Measurements from ENCODE around the gene APLN.

The APLN gene

DNA sequence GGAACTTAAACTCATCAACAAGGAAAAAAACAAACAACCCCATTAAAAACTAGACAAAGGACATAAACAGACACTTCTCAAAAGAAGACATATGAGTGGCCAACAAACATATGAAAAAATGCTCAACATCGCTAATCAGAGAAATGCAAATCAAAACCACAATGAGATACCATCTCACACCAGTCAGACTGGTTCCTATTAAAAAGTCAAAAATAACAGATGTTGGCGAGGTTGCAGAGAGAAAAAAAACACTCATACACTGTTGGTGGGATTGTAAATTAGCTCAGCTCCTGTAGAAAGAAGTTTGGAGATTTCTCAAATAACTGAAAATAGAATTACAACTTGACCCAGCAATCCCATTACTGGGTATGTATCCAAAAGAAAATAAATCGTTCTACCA lies 28.7 kb downstream of the APLN start:
- no peak for DNase-seq (ENCODE audit: low read depth)
- TF ChIP-seq, protein P1, sequence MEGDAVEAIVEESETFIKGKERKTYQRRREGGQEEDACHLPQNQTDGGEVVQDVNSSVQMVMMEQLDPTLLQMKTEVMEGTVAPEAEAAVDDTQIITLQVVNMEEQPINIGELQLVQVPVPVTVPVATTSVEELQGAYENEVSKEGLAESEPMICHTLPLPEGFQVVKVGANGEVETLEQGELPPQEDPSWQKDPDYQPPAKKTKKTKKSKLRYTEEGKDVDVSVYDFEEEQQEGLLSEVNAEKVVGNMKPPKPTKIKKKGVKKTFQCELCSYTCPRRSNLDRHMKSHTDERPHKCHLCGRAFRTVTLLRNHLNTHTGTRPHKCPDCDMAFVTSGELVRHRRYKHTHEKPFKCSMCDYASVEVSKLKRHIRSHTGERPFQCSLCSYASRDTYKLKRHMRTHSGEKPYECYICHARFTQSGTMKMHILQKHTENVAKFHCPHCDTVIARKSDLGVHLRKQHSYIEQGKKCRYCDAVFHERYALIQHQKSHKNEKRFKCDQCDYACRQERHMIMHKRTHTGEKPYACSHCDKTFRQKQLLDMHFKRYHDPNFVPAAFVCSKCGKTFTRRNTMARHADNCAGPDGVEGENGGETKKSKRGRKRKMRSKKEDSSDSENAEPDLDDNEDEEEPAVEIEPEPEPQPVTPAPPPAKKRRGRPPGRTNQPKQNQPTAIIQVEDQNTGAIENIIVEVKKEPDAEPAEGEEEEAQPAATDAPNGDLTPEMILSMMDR (conservative IDR thresholded peaks at IDR 0.05; ENCODE audit: control insufficient read depth, insufficient read depth, low read depth, low read length), result no peak

DNA sequence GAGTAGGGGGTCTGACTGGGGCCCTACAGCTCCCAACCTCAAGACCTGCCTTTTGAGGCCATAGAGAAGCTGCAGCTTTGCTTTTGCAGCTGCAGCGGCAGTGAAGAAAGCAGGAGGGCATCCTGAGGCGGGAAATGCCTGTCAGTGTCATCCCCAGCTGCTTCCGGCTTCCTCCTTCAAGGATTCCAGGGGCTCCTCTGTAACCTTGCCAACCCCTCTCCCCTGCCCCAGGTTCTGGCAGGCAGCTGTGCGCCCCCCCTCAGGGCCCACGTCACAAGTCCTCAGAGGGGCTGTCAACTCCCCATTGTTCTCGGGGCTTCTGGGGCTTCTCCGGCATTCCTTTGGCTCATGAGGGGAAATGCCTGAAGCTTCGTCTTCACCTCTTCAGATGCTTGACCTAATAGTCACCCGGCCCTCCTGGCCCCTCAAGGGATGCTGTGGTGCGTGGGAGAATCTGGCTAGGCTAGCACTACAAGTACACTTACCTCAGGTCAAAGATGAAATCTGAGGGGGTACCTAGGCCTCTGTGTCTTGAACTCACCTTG lies 31.9 kb downstream of the APLN start:
- no peak overlapping the region for H3K4me3 ChIP-seq (ENCODE audit: control insufficient read depth, low read depth, low read length)
- DNase-seq (ENCODE audit: low read depth), result no peak
- TF ChIP-seq, protein P1 (conservative IDR thresholded peaks at IDR 0.05; ENCODE audit: control insufficient read depth, insufficient read depth, low read depth, low read length), result no peak

More for the DNA sequence above, 28.7 kb downstream of the APLN start:
- H3K4me3 ChIP-seq (ENCODE audit: control insufficient read depth, low read depth, low read length), result no peak overlapping the region

DNA sequence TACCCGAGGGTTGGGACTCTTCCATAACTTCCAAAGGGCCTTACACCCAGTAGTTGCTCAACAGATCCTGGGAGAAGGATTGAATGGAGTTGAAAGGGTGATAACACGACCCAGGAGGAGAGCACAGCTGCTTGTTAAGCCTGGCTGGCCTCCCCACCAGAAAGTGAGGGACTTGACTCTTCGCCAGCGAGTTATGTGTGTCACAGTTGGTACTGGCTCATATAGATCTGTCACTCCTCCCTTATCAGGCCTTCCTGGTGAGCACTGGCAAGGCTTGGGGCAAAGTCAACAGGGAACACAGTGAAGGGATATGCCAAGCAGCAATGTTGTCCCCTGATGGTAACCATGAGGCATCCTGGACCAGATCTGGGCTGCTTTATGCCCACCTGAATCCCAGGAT lies 35.8 kb downstream of the APLN start:
- DNase-seq (ENCODE audit: low read depth), result no peak
- TF ChIP-seq, protein P1 (conservative IDR thresholded peaks at IDR 0.05; ENCODE audit: control insufficient read depth, insufficient read depth, low read depth, low read length), result no peak
- no peak overlapping the region for H3K4me3 ChIP-seq (ENCODE audit: control insufficient read depth, low read depth, low read length)

DNA sequence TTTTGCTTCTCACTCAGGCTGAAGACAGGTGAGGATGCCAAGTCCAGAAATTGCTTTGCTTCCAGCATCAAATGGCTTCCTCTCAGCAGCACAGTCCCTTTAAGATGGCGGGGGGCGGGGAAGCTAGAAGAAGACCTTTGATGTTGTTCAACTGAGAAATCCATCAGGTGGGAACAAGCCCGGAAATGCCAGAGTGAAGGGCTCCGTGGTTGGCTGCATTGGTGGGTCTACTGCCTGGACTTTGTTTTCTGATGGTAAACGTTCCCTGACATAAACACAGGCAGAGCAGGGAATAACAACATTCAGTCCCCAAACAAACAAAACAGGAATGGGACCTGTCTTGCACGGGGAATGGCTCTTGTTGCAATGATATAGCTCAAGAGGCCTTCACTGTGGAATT lies 37.3 kb downstream of the APLN start:
- no peak for DNase-seq (ENCODE audit: low read depth)
- H3K4me3 ChIP-seq (ENCODE audit: control insufficient read depth, low read depth, low read length), result no peak overlapping the region
- TF ChIP-seq, protein P1 (conservative IDR thresholded peaks at IDR 0.05; ENCODE audit: control insufficient read depth, insufficient read depth, low read depth, low read length), result no peak

DNA sequence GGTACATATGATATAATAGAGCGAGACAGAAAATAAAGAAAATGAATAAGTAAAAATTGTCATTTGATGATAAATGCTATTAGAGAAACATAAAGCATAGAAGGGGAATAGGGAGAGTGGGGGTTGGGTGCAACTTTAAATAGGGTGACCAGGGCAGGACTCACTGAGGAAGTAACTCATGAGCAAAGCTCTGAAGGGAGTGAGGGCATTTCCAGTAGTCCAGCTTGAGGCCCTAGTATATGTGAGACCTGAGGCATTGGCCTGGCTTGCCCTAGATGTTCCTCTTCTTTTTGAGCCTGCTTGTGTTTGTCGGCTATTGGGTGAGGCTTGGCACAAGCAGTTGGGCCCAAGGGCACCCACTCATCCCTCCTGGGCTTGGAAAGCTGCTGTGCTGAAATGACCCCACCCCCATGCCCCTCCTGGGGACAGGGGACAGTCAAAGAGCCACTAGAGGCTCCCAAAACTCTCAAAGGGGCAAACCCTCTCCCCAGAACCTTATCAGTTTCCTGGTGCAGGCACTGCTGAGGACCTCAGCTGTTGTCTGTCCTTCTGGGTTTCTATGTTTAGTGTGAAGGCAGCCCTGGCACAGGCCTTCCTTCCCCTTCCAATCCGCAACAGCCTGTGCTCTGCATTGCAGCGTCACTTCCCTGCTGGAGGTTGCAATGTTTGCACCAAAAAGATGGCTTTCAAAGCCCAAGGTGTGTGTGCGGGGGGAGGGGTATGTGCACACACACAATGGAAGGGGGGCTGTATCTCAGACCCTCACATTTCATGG lies 40.1 kb downstream of the APLN start:
- no peak for DNase-seq (ENCODE audit: low read depth)
- H3K4me3 ChIP-seq (ENCODE audit: control insufficient read depth, low read depth, low read length), result no peak overlapping the region
- TF ChIP-seq, protein P1 (conservative IDR thresholded peaks at IDR 0.05; ENCODE audit: control insufficient read depth, insufficient read depth, low read depth, low read length), result no peak

DNA sequence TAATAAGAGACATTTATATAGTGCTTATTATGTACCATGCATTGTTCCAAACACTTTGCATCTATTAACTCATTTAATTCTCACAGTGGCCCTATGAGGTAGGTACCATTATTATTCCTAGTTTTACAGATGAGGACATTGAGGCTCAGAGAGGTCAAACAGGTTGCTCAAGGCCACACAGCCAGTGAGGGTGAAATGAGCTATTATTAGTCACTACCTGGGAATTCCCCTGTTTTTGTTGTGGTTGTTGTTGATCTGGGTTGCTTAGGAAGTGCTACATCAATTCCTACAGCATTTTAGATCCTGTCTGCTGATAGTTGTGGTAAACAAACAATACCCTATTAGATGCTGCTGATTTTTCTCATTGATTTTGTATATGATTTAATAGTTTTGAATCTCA lies 41.2 kb downstream of the APLN start:
- TF ChIP-seq, protein P1 (conservative IDR thresholded peaks at IDR 0.05; ENCODE audit: control insufficient read depth, insufficient read depth, low read depth, low read length), result no peak
- no peak for DNase-seq (ENCODE audit: low read depth)
- H3K4me3 ChIP-seq (ENCODE audit: control insufficient read depth, low read depth, low read length), result no peak overlapping the region
